GM21786 (cell line): ENCODE results near the gene LAG3.

Experiments used
- ATAC-seq: cut with Tn5 transposase; IDR thresholded peaks from one replicate; pipeline ENCODE4 v1.9.1; 2021; ENCODE audit not compliant: unreplicated experiment

LAG3 gene

GRCh38 chr12:6787309-6787708 is 15.0 kb downstream of the LAG3 start:
- ATAC-seq = no peak

- ATAC-seq = no peak
Observed at GRCh38 chr12:6788972-6789924, 16.9 kb downstream of the LAG3 start, which contains the start of gene CD4. Gene CD4 (plus strand): TSS chr12:6789528. CDS start chr12:6800139, 10,611 bp downstream.

GRCh38 chr12:6790496-6791150 is 18.3 kb downstream of the LAG3 start:
- no peak for ATAC-seq

GRCh38 chr12:6791931-6792520 is 19.7 kb downstream of the LAG3 start:
- ATAC-seq = no peak

GRCh38 chr12:6792522-6793201 is 20.3 kb downstream of the LAG3 start:
- ATAC-seq = no peak

DNA sequence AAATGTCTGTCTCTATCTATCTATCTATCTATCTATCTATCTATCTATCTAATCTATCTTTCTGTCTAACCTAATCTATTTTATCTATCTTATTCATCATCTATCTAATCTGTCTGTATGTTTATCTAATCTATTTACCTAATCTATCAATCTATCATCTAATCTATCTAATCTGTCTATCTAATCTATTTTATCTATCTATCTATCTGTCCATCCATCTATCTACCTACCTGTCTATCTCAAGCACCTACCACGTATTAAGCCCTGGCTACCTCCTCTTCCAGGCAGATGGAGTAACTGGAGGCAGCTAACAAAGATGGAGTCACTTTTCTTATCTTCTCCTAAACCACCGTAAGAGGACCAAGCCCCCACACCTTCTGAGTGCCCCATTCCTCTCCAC is 22.8 kb downstream of the LAG3 start:
- no peak for ATAC-seq

GRCh38 chr12:6796576-6796975 is 24.3 kb downstream of the LAG3 start:
- no peak for ATAC-seq

GRCh38 chr12:6799147-6799546 is 26.8 kb downstream of the LAG3 start:
- ATAC-seq = no peak

DNA sequence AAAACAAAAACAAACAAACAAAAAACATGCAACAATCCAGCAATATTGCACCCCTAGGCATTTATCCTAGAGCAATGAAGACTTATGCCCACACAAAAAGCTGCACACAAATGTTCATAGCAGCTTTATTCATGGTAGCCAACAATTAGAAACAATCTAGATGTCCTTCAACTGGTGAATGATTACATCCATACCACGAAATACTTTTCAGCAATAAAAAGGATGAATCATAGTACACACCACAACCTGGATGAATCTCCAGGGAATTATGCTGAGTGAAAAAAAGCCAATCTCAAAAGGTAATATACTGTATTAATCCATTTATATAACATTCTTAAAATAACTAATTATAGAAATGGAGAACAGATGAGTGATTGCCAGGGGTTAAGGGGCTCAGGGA is 34.9 kb downstream of the LAG3 start:
- no peak for ATAC-seq

GRCh38 chr12:6809056-6809455 is 36.7 kb downstream of the LAG3 start:
- no peak for ATAC-seq

DNA sequence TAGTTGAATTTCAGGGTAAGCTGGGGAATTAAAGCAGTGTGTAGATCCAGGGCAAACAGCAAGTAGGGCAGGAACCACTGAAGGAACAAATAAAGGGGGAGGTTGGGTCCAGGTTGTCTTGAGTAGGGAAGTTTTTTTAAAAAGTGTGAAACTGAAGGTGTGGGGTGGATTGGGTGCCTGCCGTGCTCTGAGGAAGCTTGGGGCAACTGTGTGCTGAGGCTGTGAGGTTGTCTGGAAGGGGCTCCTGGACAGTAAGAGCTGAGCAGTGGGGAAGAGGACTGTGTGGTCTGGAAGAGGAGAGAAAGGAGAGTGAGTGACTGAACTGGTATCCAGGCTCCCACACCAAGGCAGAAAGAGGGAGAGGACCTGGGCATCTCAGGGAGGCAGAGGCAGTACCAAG is 38.4 kb downstream of the LAG3 start:
- no peak for ATAC-seq

- no peak for ATAC-seq
Observed at GRCh38 chr12:6813363-6813762, 41.0 kb downstream of the LAG3 start.

- no peak for ATAC-seq
Observed at GRCh38 chr12:6816598-6816997, 44.3 kb downstream of the LAG3 start.

- ATAC-seq = no peak
Observed at GRCh38 chr12:6817098-6817497, 44.8 kb downstream of the LAG3 start.

- no peak for ATAC-seq
Observed at GRCh38 chr12:6817662-6818157, 45.4 kb downstream of the LAG3 start.

DNA sequence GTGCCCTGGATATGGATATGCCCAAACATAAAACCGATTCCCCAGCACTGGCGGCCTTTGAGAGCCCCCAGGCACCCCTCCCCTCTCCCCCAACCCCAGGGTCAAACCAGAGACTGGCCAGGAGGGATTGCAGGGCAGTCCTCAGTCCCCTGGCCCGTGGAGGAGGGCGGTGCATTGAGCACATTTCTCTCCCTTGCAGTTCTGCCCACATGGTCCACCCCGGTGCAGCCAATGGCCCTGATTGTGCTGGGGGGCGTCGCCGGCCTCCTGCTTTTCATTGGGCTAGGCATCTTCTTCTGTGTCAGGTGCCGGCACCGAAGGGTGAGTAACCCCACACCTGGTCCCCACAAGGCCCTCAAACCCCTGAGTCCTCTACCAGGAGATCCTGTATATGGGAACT is 45.9 kb downstream of the LAG3 start:
- ATAC-seq = no peak

- no peak for ATAC-seq
Observed at GRCh38 chr12:6818645-6819044, 46.3 kb downstream of the LAG3 start.

DNA sequence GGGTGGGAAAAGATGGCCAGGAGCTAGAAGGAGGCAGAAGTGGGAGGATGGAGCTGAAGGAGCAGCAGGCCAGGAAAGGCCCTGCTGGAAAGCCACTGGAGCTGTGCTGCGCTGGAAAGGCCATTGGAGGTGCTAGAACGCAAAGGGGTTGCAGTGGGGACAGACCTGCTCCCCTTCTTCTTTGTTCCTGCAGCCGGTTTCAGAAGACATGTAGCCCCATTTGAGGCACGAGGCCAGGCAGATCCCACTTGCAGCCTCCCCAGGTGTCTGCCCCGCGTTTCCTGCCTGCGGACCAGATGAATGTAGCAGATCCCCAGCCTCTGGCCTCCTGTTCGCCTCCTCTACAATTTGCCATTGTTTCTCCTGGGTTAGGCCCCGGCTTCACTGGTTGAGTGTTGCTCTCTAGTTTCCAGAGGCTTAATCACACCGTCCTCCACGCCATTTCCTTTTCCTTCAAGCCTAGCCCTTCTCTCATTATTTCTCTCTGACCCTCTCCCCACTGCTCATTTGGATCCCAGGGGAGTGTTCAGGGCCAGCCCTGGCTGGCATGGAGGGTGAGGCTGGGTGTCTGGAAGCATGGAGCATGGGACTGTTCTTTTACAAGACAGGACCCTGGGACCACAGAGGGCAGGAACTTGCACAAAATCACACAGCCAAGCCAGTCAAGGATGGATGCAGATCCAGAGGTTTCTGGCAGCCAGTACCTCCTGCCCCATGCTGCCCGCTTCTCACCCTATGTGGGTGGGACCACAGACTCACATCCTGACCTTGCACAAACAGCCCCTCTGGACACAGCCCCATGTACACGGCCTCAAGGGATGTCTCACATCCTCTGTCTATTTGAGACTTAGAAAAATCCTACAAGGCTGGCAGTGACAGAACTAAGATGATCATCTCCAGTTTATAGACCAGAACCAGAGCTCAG is 47.0 kb downstream of the LAG3 start:
- ATAC-seq = no peak

DNA sequence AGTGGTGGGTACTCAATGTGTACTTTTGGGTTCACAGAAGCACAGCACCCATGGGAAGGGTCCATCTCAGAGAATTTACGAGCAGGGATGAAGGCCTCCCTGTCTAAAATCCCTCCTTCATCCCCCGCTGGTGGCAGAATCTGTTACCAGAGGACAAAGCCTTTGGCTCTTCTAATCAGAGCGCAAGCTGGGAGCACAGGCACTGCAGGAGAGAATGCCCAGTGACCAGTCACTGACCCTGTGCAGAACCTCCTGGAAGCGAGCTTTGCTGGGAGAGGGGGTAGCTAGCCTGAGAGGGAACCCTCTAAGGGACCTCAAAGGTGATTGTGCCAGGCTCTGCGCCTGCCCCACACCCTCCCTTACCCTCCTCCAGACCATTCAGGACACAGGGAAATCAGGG is 47.8 kb downstream of the LAG3 start:
- no peak for ATAC-seq
